Colonic mucosa (tissue), 4 donors: ENCODE measurements around the gene SSR3. TPM values are rescaled to one million over a fixed set of nuclear protein-coding genes. Genes with fewer than 3 reads are reported as not detected.
"Not testable (repeated sequence)": the region's sequence is repeated elsewhere in the genome, so short reads cannot be mapped to it uniquely, and the experiment has no call there.

Experiments
- DNase-seq: peaks from one replicate; pipeline ENCODE4 v3.0.0-alpha.2; 2020
- H3K27ac ChIP-seq: fragments of 200-600 bp; one replicate; pipeline ENCODE4 v1.8.0; 2021
- H3K27me3 ChIP-seq: fragments of 200-600 bp; one replicate; pipeline ENCODE4 v1.8.0; 2021
- H3K36me3 ChIP-seq: fragments of 200-600 bp; one replicate; pipeline ENCODE4 v1.8.0; 2021
- H3K4me1 ChIP-seq: fragments of 200-600 bp; one replicate; pipeline ENCODE4 v1.8.0; 2021; ENCODE audit warnings: mild to moderate bottlenecking
- H3K4me3 ChIP-seq: fragments of 200-600 bp; one replicate; pipeline ENCODE4 v1.8.0; 2021
- H3K9ac ChIP-seq, 2 donors: one replicate each; pipeline ENCODE4 v1.7.0; 2013; ENCODE audit warnings: control low read depth in 2 of 2, low read depth in 2 of 2, low read length in 2 of 2
- H3K9me3 ChIP-seq: fragments of 200-600 bp; one replicate; pipeline ENCODE4 v1.8.0; 2021
- intact Hi-C: fragments of 100-400 bp; cut with DNase I; formaldehyde crosslinking; loops from one replicate; pipeline ENCODE4 v1.14.1; 2022
- total RNA-seq, 2 donors: library from RNA; stranded (reverse); fragmentation: NEBNext Ultra II Directional in 1 of 2; extraction: Animal tissue kit (Norgen Biotek cat#: 25700) in 1 of 2; gene quantifications; one replicate each; pipeline ENCODE4 v1.2.1, GENCODE V29; 2021
- TF ChIP-seq, protein P1 (sequence below): fragments of 200-600 bp; IDR thresholded peaks from one replicate; pipeline ENCODE4 v1.8.0; 2022; ENCODE audit warnings: antibody characterized with exemption, mild to moderate bottlenecking
- donor health status: healthy.
- donor health status: DM: no; HTN: no; CAD: no.
- donor health status: DM: no; HTN: no; CAD: no.

Gene SSR3
- total RNA-seq, 2 donors from 2014 or later: 134 to 171 TPM

DNA sequence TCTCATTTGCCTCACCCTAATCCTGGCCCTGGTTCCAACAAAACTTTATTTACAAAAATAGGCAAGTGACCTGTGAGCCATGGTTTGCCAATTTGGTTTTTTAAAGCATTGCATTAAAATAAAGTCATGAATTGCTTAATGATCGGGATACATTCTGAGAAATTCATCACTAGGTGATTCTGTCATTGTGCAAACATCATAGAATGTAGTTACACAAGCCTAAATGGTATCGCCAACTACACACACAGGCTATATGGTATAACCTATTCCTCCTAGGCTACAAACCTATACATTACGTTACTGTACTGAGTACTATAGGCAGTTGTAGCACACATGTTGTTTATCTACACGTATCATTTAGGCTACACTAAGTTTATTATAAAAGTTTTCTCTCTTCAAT is 45.9 kb upstream of the SSR3 start:
- Histone ChIP-seq H3K9me3 (no peaks in the 10 kb centered on the region), H3K36me3 (no peaks in the 10 kb centered on the region), H3K27ac (no peak overlapping the region), H3K9ac (no peak overlapping the region), H3K4me1 (no peaks in the 10 kb centered on the region), H3K4me3 (no peak overlapping the region), H3K27me3 (no peaks in the 10 kb centered on the region)
- TF ChIP-seq, protein P1, sequence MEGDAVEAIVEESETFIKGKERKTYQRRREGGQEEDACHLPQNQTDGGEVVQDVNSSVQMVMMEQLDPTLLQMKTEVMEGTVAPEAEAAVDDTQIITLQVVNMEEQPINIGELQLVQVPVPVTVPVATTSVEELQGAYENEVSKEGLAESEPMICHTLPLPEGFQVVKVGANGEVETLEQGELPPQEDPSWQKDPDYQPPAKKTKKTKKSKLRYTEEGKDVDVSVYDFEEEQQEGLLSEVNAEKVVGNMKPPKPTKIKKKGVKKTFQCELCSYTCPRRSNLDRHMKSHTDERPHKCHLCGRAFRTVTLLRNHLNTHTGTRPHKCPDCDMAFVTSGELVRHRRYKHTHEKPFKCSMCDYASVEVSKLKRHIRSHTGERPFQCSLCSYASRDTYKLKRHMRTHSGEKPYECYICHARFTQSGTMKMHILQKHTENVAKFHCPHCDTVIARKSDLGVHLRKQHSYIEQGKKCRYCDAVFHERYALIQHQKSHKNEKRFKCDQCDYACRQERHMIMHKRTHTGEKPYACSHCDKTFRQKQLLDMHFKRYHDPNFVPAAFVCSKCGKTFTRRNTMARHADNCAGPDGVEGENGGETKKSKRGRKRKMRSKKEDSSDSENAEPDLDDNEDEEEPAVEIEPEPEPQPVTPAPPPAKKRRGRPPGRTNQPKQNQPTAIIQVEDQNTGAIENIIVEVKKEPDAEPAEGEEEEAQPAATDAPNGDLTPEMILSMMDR: no peak
- intact Hi-C loops: no loop called here
- no peak for DNase-seq

GRCh38 chr3:156599089-156599874 is 44.4 kb upstream of the SSR3 start:
- H3K27me3 ChIP-seq: no peaks in the 10 kb centered on the region
- H3K9ac ChIP-seq: no peak overlapping the region
- H3K4me1 ChIP-seq: no peaks in the 10 kb centered on the region
- intact Hi-C loops: no loop called here
- no peak for DNase-seq
- TF ChIP-seq, protein P1: no peak
- H3K36me3 ChIP-seq: no peaks in the 10 kb centered on the region
- H3K9me3 ChIP-seq: no peaks in the 10 kb centered on the region
- H3K27ac ChIP-seq: no peak overlapping the region
- no peak overlapping the region for H3K4me3 ChIP-seq

- Histone ChIP-seq H3K27me3 (no peaks in the 10 kb centered on the region), H3K27ac (no peak overlapping the region), H3K9ac (no peak overlapping the region), H3K4me1 (no peaks in the 10 kb centered on the region), H3K36me3 (no peaks in the 10 kb centered on the region), H3K4me3 (no peak overlapping the region), H3K9me3 (no peaks in the 10 kb centered on the region)
- intact Hi-C loops: no loop called here
- TF ChIP-seq, protein P1: no peak
- no peak for DNase-seq
Measured at GRCh38 chr3:156598413-156598812, 43.5 kb upstream of the SSR3 start.

- H3K9ac ChIP-seq: peak overlapping the region in 1 of 2 donors; percentile 15
- no peaks in the 10 kb centered on the region for H3K9me3 ChIP-seq
- H3K27ac ChIP-seq: no peak overlapping the region
- no peaks in the 10 kb centered on the region for H3K36me3 ChIP-seq
- no peaks in the 10 kb centered on the region for H3K27me3 ChIP-seq
- intact Hi-C loops: no loop called here
- H3K4me3 ChIP-seq: no peak overlapping the region
- DNase-seq: no peak
- TF ChIP-seq, protein P1: no peak
- H3K4me1 ChIP-seq: no peaks in the 10 kb centered on the region
Measured at GRCh38 chr3:156594219-156594683, 39.3 kb upstream of the SSR3 start.

- intact Hi-C loops: no loop called here
- no peak for DNase-seq
- no peak overlapping the region for H3K4me3 ChIP-seq
- H3K27me3 ChIP-seq: no peaks in the 10 kb centered on the region
- peak overlapping the region in 1 of 2 donors; percentile 15 for H3K9ac ChIP-seq
- no peaks in the 10 kb centered on the region for H3K36me3 ChIP-seq
- H3K27ac ChIP-seq: no peak overlapping the region
- H3K9me3 ChIP-seq: no peaks in the 10 kb centered on the region
- TF ChIP-seq, protein P1: no peak
- H3K4me1 ChIP-seq: no peaks in the 10 kb centered on the region
Measured at GRCh38 chr3:156593814-156594213, 38.9 kb upstream of the SSR3 start.

- H3K27ac ChIP-seq, H3K4me3 ChIP-seq, H3K9me3 ChIP-seq, H3K4me1 ChIP-seq, DNase-seq, H3K9ac ChIP-seq, H3K27me3 ChIP-seq, H3K36me3 ChIP-seq, intact Hi-C loops: not testable (repeated sequence)
Measured at GRCh38 chr3:156589806-156590205, 34.9 kb upstream of the SSR3 start.
